GM19240 (cell line): ENCODE measurements around the gene KHK.
"Not testable (repeated sequence)": the region's sequence is repeated elsewhere in the genome, so short reads cannot be mapped to it uniquely, and the experiment has no call there.

Source experiments
- DNase-seq: peaks from one replicate; pipeline ENCODE4 v3.0.0; 2011; ENCODE audit warnings: low spot score; ENCODE audit not compliant: insufficient read length

Gene KHK

DNA sequence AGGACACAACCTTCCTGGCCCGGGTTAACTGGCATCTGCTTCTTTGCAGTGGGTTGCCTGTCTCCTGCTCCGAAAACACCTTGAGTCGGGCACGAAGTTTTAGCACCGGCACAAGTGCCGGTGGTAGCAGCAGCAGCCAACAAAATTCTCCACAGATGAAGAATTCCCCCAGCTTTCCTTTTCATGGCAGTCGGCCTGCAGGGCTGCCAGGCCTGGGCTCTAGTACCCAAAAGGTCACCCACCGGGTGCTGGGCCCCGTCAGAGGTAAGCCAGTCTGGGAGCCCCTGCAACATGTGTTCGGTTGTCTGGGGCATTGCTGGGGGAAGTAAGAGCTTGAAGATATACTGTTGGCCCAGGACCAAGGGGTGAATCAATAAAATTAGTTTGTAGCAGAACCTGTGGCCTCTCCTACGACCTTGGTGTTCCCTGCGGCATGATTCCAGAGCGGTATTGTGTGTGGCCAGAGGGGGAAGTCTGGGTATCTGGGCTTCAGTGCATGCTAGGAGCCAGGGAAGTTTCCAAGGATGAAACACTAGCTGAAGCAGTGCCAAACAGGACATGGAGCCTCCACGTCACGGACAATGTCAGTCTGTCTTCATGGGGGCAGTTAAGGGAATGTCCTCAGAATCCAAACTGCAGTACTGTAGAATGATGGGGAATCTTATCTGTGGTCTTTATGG is 27.3 kb upstream of the KHK start:
- no peak for DNase-seq

DNA sequence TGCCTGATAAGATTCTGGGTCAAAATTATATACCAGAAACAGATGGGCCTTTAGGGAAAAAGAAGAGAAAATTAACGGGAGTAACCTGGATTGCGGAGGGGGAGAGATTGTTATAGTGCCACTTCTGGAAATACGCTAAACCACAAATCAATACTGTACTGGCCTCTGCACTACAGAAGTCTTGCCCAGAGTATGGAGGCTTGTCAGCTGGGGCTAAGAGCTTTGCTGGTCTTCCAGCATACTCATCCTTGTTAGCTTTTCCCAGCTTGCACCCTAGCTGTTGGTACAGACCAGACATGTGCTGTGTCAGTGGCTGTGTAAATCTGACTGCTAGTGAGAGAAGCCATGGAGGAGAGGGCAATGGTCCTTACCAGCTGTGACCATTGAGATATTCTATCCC is 26.2 kb upstream of the KHK start:
- DNase-seq, result no peak

DNA sequence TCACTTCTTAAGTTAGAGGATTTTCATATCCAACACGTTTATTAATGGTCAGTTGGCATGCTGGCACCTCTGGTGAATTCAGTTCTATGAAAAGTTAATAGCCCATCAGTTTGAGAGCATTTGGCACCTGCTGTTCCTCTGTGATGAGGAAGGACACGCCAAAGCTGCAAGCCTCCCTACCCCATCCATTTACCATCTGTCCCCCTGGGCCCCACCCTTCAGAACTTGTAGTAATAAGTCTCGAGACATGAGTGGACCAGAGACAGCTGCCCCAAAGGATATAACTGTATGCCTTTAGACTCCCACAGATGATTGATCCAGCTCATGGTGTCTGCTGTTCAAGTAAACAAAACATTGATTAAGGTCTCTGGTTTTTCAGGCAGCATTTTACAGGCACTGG is 21.4 kb upstream of the KHK start:
- DNase-seq, result no peak

DNA sequence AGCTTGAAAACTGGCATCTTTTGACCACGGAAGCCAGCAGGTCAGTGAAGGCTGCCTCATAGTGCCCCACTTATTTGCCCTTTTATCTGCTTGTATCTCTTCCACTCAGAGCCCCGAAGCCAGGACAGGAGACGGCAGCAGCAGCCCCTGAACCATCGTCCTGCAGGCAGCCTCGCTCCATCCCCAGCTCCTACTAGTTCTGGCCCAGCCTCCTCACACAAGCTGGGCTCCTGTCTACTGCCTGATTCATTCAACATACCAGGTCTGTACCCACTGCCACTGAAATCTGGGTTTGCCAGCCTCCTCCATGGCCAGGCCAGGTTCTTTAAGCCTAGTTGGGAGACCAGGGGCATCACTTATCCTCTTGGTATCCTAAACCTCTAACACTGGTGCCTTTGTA is 19.2 kb upstream of the KHK start:
- DNase-seq, result no peak

DNA sequence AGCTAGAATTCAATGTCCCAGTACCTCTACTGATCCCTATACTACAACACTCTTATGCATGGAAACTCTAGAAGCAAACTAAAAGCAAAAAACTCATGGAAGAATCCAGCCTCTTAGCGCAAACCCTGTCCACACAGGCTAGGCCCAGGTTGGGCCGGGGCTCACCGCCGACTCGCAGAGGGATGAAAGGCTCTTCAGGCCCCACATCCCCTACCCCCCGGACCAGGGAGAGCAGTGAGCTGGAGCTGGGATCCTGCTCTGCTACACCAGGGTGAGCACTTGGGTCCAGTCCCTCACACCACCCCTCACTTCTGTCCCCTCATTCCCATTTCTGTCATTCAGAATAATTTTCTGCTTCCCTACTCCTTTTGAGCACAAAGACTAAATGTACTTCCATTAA is 17.1 kb upstream of the KHK start:
- DNase-seq, result no peak

DNA sequence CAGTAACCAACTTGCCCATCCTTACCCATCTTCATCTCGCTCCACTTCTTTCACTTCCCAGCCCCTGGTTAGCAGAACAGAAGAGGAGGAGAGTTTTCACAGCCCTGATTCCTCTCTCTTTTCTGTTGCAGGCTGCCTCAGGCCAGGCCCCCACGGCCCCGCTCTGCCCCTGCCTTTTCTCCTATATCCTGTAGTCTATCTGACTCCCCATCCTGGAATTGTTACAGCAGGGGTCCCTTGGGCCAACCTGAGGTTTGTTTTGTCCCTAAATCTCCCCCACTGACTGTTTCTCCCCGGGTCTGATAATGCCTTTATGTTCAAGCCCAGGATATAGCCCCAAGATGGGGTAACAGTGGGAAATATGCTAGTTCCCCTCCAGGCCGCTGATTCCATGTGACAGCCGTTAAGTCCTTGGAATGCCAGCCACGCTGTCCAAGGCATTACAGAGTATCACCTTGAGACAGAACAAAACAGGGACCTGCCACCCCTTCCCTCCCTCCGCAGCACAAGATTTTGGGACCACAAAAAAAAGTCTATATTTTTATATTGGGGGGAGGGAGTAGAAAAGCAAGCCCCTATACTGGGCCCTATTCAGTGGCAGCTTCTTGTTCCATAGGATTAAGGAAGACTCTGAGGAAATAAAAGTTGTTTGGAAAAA is 16.5 kb upstream of the KHK start:
- DNase-seq, result no peak

DNA sequence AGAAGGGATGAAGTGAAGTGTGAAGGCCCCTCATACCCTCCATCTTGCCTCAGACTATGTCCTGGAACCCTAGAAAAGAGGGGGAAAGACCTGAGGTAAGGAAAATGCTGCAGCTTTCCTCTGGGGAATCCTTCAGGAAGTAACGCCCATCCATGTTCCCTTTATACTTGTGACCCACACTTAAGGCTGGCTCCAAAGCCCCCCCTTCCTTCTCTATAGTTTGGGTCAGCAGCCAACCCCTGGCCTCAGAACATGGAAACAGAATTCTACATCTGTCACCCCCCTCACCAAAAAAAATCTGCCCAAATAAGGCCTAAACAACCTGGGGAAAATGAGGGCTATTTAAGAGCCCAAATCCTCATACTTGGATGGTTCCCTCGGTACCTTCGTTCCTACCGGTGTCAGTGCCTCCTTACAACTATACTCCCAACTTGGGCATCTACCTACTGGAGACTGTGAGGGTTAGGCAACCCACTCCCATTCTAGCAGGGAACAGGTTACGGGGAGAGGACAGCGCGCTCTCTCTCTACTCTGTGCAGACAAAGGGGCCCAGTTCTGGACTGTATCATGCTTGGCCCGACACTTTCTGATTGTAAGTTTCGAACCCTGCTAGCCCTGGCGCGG is 15.8 kb upstream of the KHK start:
- DNase-seq, result no peak

DNA sequence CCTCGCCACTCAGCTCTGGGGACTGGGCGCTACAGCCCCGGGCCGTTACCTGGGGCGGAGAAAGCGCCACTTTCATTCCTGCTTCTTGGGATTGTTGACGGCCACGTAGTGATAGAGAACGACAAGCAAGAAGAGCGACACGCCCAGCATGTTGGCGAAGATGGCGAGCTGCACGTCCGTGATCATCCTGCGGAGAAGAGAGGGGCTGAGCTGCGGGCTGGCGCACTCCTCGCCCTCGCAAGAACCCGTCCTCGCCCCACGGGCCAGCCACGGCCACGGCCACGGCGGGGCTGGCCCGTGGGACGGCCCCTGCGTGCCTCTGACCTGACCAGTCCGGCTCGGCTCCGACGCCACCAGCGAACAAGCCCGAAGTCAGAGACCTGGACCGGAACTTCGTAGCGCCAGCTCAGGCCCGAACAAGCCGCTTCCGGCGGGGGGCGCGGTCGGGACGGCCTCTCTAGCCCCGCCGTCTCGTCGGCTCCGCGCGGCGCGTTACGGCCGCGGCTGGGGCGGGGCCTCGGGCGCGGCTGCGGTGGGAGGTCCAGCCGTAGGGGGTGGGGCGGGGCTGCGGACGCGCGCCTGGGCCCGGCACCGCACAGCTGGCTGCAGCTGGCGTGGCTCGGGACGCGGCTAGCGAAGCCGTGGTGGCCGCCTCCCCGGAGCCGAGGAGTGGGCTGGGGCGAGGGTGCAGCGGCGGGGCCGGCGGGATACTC is 15.1 kb upstream of the KHK start, which contains the start of gene OST4:
TSS of gene OST4 (minus strand) at position 378 of the 713 bp plus-strand sequence.
- peak; percentile 86 for DNase-seq

DNA sequence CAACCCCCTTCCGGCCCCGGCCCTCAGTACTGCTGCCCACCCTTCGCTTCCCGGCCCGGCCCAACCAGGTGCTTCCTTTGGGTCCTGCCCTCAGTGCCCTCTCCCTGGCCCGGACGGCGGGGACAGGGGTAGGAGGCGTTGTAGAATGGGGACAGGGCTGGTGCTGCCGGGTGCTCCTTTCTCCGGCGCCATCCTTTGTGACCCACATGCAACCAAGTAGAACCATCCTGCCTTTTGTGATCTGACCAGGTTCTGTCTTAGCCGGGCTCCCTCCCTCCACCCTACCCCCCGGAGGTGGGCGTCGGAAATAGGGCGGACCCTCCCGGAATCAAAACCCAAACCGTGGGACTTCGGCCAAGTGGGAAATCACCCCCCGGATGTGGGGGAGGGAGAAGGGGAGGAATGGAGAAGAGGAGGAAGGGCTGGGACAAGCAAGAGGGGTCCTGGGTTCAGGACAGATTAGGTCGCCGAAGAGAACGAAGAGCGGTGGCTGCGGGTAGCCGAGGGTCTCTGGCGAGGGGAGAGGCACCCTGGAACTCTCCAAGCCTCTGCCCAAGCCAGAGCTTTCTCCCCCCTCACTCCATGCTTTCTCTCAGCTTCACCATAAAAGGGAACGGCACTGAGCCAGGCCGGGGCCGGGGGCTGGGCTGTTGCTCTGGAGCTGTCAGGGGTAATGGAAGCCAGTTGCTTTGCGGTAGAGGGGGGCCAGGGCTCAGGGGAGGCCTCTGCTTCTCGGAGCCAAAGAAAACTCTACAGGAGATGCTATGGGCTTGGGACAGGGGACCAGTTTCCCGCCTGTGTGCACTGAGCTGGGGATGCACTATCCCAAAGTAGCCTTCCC is 14.4 kb upstream of the KHK start:
- DNase-seq, result no peak

DNA sequence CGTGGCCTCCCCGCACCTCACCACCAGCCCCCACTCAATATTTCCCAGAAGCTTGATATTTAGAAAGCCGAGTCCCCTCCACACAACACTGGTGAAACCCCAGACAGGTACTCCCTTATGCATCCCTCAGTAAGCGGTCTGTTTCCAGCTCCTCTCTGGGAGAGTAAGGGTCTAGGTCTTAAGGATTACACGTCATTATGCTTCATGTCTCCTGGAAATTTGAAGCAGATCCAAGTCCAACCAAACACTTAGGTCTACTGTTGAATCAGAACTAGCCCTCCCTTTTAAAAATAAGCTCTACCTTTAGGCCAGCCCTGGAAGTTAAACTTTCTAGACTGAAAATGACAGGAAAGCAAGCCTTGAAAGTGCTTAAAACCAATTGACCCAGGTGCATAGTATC is 13.7 kb upstream of the KHK start:
- no peak for DNase-seq

DNA sequence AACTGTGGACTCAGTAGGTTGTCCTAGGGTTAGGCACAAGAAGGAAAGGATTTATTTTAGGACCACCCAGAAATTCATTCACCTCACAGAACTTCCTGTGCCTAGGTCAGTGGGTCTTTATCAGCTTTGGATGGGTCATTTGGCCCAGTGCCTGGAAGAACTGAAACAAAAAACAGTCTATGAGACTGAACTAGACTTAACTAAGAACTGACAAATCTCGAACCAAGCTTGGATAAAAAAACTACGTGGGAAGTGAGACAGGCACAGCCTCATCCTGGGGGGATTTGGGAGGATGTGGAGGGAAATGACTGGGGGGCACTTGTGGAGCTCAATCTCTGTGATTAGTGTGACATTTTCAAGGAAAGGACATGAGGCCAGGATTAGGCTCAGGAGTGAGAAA is 12.8 kb upstream of the KHK start:
- DNase-seq, result no peak

DNA sequence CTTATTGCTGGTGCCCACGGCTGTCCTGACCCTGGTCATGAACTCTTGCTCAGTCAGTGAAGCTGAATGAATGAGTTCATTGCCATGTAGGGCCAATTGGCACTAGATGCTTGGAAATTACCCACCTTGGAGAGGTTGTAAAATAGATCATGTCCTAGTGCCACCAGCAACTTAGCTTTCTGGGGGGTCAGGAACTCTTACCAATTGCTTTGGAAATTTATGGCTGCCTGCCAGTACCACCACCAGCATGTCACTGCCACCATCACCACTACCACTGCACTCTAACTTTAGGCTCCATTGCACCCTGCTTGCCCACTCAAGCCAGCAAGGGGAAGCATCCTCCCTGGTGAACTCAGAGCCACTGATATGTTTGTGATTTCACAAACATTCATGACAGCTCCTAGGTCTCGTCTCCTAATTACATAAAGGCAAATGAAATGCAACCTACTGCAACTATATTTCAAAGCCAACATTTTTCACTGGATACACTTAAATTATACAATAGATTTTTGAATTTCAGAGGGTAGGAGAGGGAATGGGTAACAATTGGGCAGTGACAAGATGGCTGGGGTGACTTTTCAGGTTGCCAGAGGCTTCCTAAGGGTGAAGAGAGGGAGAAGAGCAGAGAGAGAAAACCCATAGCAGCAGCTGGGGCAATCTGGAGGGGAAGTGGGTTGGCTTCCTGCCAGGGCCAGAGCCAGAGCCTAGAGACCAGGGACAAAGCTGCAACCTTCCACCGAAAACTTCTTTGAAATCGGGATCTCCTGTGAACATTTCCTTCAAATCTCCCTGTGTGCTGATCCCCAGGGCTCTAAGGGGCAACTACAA is 11.6 kb upstream of the KHK start:
- DNase-seq, result no peak

DNA sequence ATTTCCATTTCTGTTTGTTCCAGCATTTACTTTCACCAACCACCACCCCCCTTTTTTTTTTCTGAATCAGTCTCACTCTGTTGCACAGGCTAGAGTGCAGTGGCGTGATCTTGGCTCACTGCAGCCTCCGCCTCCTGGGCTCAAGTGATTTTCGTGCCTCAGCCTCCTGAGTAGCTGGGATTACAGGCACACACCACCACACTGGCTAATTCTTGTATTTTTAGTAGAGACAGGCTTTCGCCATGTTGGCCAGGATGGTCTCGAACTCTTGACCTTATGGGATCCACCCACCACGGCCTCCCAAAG is 11.1 kb upstream of the KHK start:
- not testable (repeated sequence) for DNase-seq

DNA sequence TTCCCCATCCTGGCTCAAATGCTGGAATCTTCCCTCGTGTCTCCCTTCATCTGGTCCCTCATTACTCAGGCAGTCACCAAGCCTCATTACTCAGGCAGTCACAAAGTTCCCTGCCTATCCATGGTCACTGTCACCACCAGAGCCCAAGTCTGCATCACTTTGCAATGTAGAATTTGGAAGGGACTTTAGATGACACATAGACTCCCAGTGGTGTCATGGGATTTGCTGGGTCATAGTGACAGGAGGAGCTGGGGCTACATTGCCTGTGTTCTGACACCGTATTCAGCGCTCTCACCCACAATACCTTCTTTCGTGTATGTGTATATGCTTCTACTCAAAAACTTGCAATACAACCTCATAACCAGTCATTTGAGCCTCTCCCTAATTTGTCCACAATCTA is 10.2 kb upstream of the KHK start:
- DNase-seq, result no peak

DNA sequence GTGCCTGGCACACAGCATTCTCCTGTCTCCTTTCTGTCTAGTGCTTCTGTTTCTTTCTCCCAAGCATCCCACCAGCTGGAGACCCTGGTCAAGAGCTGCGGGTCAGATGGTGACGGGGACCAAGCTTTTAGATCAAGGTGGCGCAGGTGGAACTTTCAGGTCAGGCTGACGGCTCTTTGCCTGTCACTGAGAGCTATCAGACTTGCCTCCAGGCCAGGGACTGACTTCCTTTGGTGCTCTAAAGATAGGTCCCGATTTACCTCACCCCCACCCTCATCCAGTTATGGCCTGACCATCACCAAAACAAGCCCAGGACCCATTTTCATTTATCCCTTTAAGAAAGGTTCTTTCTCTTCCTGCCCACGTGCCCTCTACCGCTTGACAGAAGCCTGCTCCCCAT is 9.3 kb upstream of the KHK start:
- no peak for DNase-seq

DNA sequence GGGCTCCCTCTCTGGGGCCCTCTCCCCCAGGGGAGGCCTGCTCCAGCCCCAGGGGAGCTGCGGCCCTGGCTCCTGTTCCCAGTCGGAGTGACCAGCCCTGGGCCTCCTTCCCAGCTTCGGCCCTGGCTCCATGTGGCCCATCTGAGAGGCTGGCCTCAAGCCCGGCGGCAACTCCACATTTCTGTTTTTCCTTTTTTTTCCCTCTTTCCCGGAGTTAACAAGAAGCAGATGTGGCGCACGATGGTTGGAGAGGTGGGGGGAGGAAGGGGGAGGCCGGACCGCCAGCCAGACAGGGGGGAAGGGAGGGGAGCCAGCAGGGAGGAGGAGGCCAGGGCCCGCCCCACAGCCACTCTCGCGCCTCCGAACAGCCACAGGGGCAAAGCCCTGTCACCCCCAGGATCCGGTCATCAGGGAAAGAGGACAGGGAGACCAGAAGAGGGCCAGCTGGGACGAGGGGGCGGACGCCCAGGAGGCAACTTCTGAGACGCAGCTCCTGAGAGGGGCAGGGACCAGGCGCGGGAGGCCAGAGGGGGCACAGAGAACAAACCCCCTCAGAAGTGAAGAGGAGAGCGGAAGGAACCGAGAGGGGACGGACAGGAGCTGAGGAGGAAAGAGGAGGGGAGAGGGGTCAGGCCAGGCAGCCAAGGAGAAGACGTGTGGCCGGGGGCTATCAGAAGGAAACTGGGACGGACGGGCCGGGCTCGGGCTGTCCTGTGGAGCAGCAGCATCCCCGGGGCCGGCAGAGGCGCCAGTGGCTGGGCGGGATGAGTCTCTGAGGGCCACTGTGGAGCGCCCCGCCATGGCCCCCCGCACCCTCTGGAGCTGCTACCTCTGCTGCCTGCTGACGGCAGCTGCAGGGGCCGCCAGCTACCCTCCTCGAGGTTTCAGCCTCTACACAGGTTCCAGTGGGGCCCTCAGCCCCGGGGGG is 8.0 kb upstream of the KHK start, which contains the start of gene EMILIN1:
TSS of gene EMILIN1 (plus strand) at position 349 of the 928 bp plus-strand sequence. CDS start at position 800, 451 bp downstream.
- no peak for DNase-seq

DNA sequence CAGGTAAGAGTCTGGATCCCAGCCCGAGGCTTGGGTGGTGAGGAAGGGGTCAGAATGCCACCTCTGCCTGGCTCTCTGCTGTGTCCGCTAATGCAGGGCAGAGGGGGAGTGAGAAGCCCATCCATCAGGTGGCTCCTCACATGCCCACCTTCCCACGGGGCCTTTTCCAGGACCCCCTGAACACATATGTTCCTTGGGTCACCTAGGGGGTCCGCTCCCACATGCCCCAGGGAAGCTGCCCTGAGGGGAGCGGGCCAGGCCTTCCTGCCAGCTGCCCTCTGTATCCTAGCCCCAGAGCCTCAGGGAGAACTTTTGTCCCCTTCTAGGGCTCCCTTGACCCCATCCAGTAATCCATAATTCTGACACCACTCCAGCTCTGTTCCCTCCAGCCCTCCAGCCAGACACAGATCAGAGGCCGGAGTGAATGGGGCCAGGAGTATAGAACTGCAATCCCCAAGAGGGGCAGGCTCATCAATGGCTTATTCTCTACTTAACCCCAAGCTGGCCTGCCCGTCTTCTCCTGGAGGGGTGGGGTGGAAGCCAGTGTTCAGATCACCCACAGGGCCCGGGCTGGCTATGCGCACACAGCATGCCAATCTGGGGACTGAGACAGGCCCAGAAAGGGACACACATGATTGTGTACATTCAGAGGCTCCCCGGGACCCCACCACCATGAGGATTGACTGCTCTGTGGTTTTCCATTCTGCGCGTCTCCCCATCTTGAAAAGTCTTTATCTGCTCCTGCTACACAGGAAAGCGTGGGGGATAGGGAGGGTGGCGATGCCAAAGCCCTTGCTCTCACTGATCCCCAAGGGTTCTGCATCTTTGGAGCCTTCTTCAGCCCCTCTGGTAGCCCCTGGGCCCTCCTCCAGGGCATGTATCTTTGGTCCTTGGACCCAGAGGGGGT is 7.1 kb upstream of the KHK start:
- DNase-seq, result no peak

DNA sequence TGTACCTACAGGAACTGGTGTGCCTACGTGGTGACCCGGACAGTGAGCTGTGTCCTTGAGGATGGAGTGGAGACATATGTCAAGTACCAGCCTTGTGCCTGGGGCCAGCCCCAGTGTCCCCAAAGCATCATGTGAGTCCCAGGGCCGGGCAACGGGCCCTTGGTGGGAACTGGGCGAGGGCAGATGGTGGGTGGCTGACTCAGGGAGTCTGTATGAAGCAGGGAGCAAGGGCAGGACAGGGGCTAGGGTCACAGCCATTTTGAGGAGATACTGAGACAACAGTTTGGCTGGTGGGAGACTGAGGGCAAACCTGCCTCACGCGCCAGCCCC is 6.5 kb upstream of the KHK start:
- no peak for DNase-seq

DNA sequence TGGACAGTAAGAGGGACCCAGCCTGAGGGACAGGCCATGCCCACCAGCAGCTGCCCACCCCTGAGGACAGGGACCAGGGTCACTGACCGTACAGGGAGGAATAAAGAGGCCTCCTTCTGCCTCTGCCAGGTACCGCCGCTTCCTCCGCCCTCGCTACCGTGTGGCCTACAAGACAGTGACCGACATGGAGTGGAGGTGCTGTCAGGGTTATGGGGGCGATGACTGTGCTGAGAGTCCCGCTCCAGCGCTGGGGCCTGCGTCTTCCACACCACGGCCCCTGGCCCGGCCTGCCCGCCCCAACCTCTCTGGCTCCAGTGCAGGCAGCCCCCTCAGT is 6.0 kb upstream of the KHK start:
- no peak for DNase-seq
